ENCODE results near the gene ADM. TPM values are rescaled to one million over a fixed set of nuclear protein-coding genes. Genes with fewer than 3 reads are reported as not detected.
A peak's percentile ranks its signal among the peaks of the same experiment; 100 is the strongest.

ADM gene
- total and polyA plus RNA-seq, 2 experiments from 2014 or later, result 74.1 to 90.3 TPM

GRCh38 chr11:10352921-10353550 lies 48.2 kb downstream of the ADM start:
- no peaks in the 10 kb centered on the region for H3K9me3 ChIP-seq (ENCODE audit: low read depth)
- H3K36me3 ChIP-seq (replicated peaks; ENCODE audit: insufficient read depth, low read depth), result no peaks in the 10 kb centered on the region
- no peak overlapping the region for H3K4me2 ChIP-seq
- peak overlapping the region; percentile 71 for H3K27ac ChIP-seq
- no peaks in the 10 kb centered on the region for H3K79me2 ChIP-seq
- no peaks in the 10 kb centered on the region for H4K20me1 ChIP-seq (ENCODE audit: insufficient read depth, poor library complexity, severe bottlenecking)
- no peaks in the 10 kb centered on the region for H3K27me3 ChIP-seq
- DNase-seq (ENCODE audit: low spot score), result no peak
- 84% methylated on average over 5 of the region's 5 CpGs for WGBS (ENCODE audit: low lambda C conversion rate, missing lambda C conversion rate)
- H3K9me2 ChIP-seq (replicated peaks; ENCODE audit: insufficient read depth), result no peaks in the 10 kb centered on the region
- H2AFZ ChIP-seq, result no peak overlapping the region
- H3K4me3 ChIP-seq, result no peak overlapping the region
- no peak for TF ChIP-seq EZH2 (IDR thresholded peaks at IDR 0.05; ENCODE audit: borderline replicate concordance)
- TF ChIP-seq EZH2phosphoT487 (IDR thresholded peaks at IDR 0.05; ENCODE audit: low read depth, severe bottlenecking, unreplicated experiment), result no peak
- TF ChIP-seq CTCF (IDR thresholded peaks at IDR 0.05; ENCODE audit: poor library complexity), result no peak
- H3K4me1 ChIP-seq (ENCODE audit: insufficient read depth), result peaks cover 21% of the 10 kb centered on the region

GRCh38 chr11:10354389-10354788 lies 49.5 kb downstream of the ADM start:
- H3K27ac ChIP-seq, result no peak overlapping the region
- TF ChIP-seq EZH2 (IDR thresholded peaks at IDR 0.05; ENCODE audit: borderline replicate concordance), result no peak
- TF ChIP-seq EZH2phosphoT487 (IDR thresholded peaks at IDR 0.05; ENCODE audit: low read depth, severe bottlenecking, unreplicated experiment), result no peak
- no peak for TF ChIP-seq CTCF (IDR thresholded peaks at IDR 0.05; ENCODE audit: poor library complexity)

GRCh38 chr11:10355257-10355661 lies 50.4 kb downstream of the ADM start:
- DNase-seq (ENCODE audit: low spot score), result no peak
- peaks cover 19% of the 10 kb centered on the region for H3K4me1 ChIP-seq (ENCODE audit: insufficient read depth)
- no peaks in the 10 kb centered on the region for H3K9me2 ChIP-seq (replicated peaks; ENCODE audit: insufficient read depth)
- H4K20me1 ChIP-seq (ENCODE audit: insufficient read depth, poor library complexity, severe bottlenecking), result no peaks in the 10 kb centered on the region
- H3K36me3 ChIP-seq (replicated peaks; ENCODE audit: insufficient read depth, low read depth), result no peaks in the 10 kb centered on the region
- H3K27me3 ChIP-seq, result no peaks in the 10 kb centered on the region
- WGBS (ENCODE audit: low lambda C conversion rate, missing lambda C conversion rate), result 31% methylated on average over 2 of the region's 2 CpGs
- H2AFZ ChIP-seq, result no peak overlapping the region
- H3K4me3 ChIP-seq, result no peak overlapping the region
- TF ChIP-seq EZH2 (IDR thresholded peaks at IDR 0.05; ENCODE audit: borderline replicate concordance) (no peak), EZH2phosphoT487 (IDR thresholded peaks at IDR 0.05; ENCODE audit: low read depth, severe bottlenecking, unreplicated experiment) (no peak), CTCF (IDR thresholded peaks at IDR 0.05; ENCODE audit: poor library complexity) (no peak)
- H3K27ac ChIP-seq, result no peak overlapping the region
- no peaks in the 10 kb centered on the region for H3K9me3 ChIP-seq (ENCODE audit: low read depth)
- no peak overlapping the region for H3K4me2 ChIP-seq
- H3K79me2 ChIP-seq, result no peaks in the 10 kb centered on the region

More at GRCh38 chr11:10354389-10354788, 49.5 kb downstream of the ADM start:
- Histone ChIP-seq H3K4me2 (no peak overlapping the region), H3K9me3 (ENCODE audit: low read depth) (no peaks in the 10 kb centered on the region), H4K20me1 (ENCODE audit: insufficient read depth, poor library complexity, severe bottlenecking) (no peaks in the 10 kb centered on the region), H3K4me3 (no peak overlapping the region), H3K4me1 (ENCODE audit: insufficient read depth) (peaks cover 21% of the 10 kb centered on the region), H2AFZ (no peak overlapping the region), H3K9me2 (replicated peaks; ENCODE audit: insufficient read depth) (no peaks in the 10 kb centered on the region), H3K36me3 (replicated peaks; ENCODE audit: insufficient read depth, low read depth) (no peaks in the 10 kb centered on the region), H3K79me2 (no peaks in the 10 kb centered on the region), H3K27me3 (no peaks in the 10 kb centered on the region)
- WGBS (ENCODE audit: low lambda C conversion rate, missing lambda C conversion rate), result 90% methylated on average over 1 of the region's 1 CpG
- DNase-seq (ENCODE audit: low spot score), result no peak
